ENCODE data around the gene ANKHD1.

ANKHD1 gene

GRCh38 chr5:140509898-140510297 lies 108.3 kb downstream of the ANKHD1 start:
- H3K4me3 ChIP-seq (ENCODE audit: low read length) = no peak overlapping the region
- H3K36me3 ChIP-seq (ENCODE audit: control insufficient read depth, low read depth, low read length) = peaks cover 84% of the 10 kb centered on the region

GRCh38 chr5:140513124-140513523 lies 111.5 kb downstream of the ANKHD1 start:
- H3K9me3 ChIP-seq (ENCODE audit: control insufficient read depth, low read depth, low read length) = no peaks in the 10 kb centered on the region
- H3K9ac ChIP-seq (ENCODE audit: low read length) = no peak overlapping the region
- H3K4me3 ChIP-seq (ENCODE audit: low read length) = no peak overlapping the region
- no peaks in the 10 kb centered on the region for H3K27me3 ChIP-seq (ENCODE audit: control insufficient read depth, insufficient read depth, low read length)
- no peaks in the 10 kb centered on the region for H3K4me1 ChIP-seq (ENCODE audit: control insufficient read depth, low read depth, low read length)
- peaks cover 60% of the 10 kb centered on the region for H3K36me3 ChIP-seq (ENCODE audit: control insufficient read depth, low read depth, low read length)
- no peak overlapping the region for H3K27ac ChIP-seq (ENCODE audit: low read length)

More at GRCh38 chr5:140509898-140510297, 108.3 kb downstream of the ANKHD1 start:
- no peaks in the 10 kb centered on the region for H3K27me3 ChIP-seq (ENCODE audit: control insufficient read depth, insufficient read depth, low read length)
- no peaks in the 10 kb centered on the region for H3K4me1 ChIP-seq (ENCODE audit: control insufficient read depth, low read depth, low read length)
- no peaks in the 10 kb centered on the region for H3K9me3 ChIP-seq (ENCODE audit: control insufficient read depth, low read depth, low read length)
- no peak overlapping the region for H3K9ac ChIP-seq (ENCODE audit: low read length)
- no peak overlapping the region for H3K27ac ChIP-seq (ENCODE audit: low read length)

GRCh38 chr5:140524003-140524402 lies 122.4 kb downstream of the ANKHD1 start:
- Histone ChIP-seq H3K4me3 (ENCODE audit: low read length) (no peak overlapping the region), H3K27ac (ENCODE audit: low read length) (no peak overlapping the region), H3K4me1 (ENCODE audit: control insufficient read depth, low read depth, low read length) (no peaks in the 10 kb centered on the region), H3K9me3 (ENCODE audit: control insufficient read depth, low read depth, low read length) (no peaks in the 10 kb centered on the region), H3K27me3 (ENCODE audit: control insufficient read depth, insufficient read depth, low read length) (no peaks in the 10 kb centered on the region), H3K9ac (ENCODE audit: low read length) (no peak overlapping the region), H3K36me3 (ENCODE audit: control insufficient read depth, low read depth, low read length) (peaks cover 46% of the 10 kb centered on the region)

- Histone ChIP-seq H3K27me3 (ENCODE audit: control insufficient read depth, insufficient read depth, low read length) (no peaks in the 10 kb centered on the region), H3K27ac (ENCODE audit: low read length) (no peak overlapping the region), H3K36me3 (ENCODE audit: control insufficient read depth, low read depth, low read length) (peaks cover 59% of the 10 kb centered on the region), H3K9me3 (ENCODE audit: control insufficient read depth, low read depth, low read length) (no peaks in the 10 kb centered on the region), H3K4me3 (ENCODE audit: low read length) (no peak overlapping the region), H3K4me1 (ENCODE audit: control insufficient read depth, low read depth, low read length) (no peaks in the 10 kb centered on the region), H3K9ac (ENCODE audit: low read length) (no peak overlapping the region)
Measured at GRCh38 chr5:140540227-140540626, 138.6 kb downstream of the ANKHD1 start.

GRCh38 chr5:140542972-140543371 lies 141.3 kb downstream of the ANKHD1 start:
- H3K27me3 ChIP-seq (ENCODE audit: control insufficient read depth, insufficient read depth, low read length) = no peaks in the 10 kb centered on the region
- no peak overlapping the region for H3K9ac ChIP-seq (ENCODE audit: low read length)
- no peaks in the 10 kb centered on the region for H3K9me3 ChIP-seq (ENCODE audit: control insufficient read depth, low read depth, low read length)
- peaks cover 42% of the 10 kb centered on the region for H3K36me3 ChIP-seq (ENCODE audit: control insufficient read depth, low read depth, low read length)
- H3K4me3 ChIP-seq (ENCODE audit: low read length) = no peak overlapping the region
- no peak overlapping the region for H3K27ac ChIP-seq (ENCODE audit: low read length)
- peaks cover under 1% of the 10 kb centered on the region for H3K4me1 ChIP-seq (ENCODE audit: control insufficient read depth, low read depth, low read length)

- H3K4me3 ChIP-seq (ENCODE audit: low read length) = no peak overlapping the region
- H3K9me3 ChIP-seq (ENCODE audit: control insufficient read depth, low read depth, low read length) = no peaks in the 10 kb centered on the region
- H3K36me3 ChIP-seq (ENCODE audit: control insufficient read depth, low read depth, low read length) = peaks cover 34% of the 10 kb centered on the region
- H3K9ac ChIP-seq (ENCODE audit: low read length) = no peak overlapping the region
- no peaks in the 10 kb centered on the region for H3K27me3 ChIP-seq (ENCODE audit: control insufficient read depth, insufficient read depth, low read length)
- peaks cover 9% of the 10 kb centered on the region for H3K4me1 ChIP-seq (ENCODE audit: control insufficient read depth, low read depth, low read length)
- no peak overlapping the region for H3K27ac ChIP-seq (ENCODE audit: low read length)
Measured at GRCh38 chr5:140544986-140545385, 143.4 kb downstream of the ANKHD1 start.

- H3K9ac ChIP-seq (ENCODE audit: low read length) = no peak overlapping the region
- H3K36me3 ChIP-seq (ENCODE audit: control insufficient read depth, low read depth, low read length) = peaks cover 34% of the 10 kb centered on the region
- no peak overlapping the region for H3K4me3 ChIP-seq (ENCODE audit: low read length)
- no peaks in the 10 kb centered on the region for H3K27me3 ChIP-seq (ENCODE audit: control insufficient read depth, insufficient read depth, low read length)
- H3K9me3 ChIP-seq (ENCODE audit: control insufficient read depth, low read depth, low read length) = no peaks in the 10 kb centered on the region
- peaks cover 9% of the 10 kb centered on the region for H3K4me1 ChIP-seq (ENCODE audit: control insufficient read depth, low read depth, low read length)
- H3K27ac ChIP-seq (ENCODE audit: low read length) = no peak overlapping the region
Measured at GRCh38 chr5:140545606-140546005, 144.0 kb downstream of the ANKHD1 start.

- Histone ChIP-seq H3K4me3 (ENCODE audit: low read length) (peak overlapping the region; percentile 32), H3K27ac (ENCODE audit: low read length) (no peak overlapping the region)
Measured at GRCh38 chr5:140546851-140547507, 145.3 kb downstream of the ANKHD1 start.

GRCh38 chr5:140547508-140548299 lies 146.1 kb downstream of the ANKHD1 start, which contains the start of gene EIF4EBP3:
EIF4EBP3 (plus strand) TSS chr5:140547662; CDS start chr5:140547738, 76 bp downstream.
- Histone ChIP-seq H3K4me1 (ENCODE audit: control insufficient read depth, low read depth, low read length) (peaks cover 9% of the 10 kb centered on the region), H3K36me3 (ENCODE audit: control insufficient read depth, low read depth, low read length) (peaks cover 33% of the 10 kb centered on the region), H3K27me3 (ENCODE audit: control insufficient read depth, insufficient read depth, low read length) (no peaks in the 10 kb centered on the region), H3K4me3 (ENCODE audit: low read length) (peak within 1 kb of the TSS; percentile 63), H3K27ac (ENCODE audit: low read length) (peak within 1 kb of the TSS; percentile 56), H3K9me3 (ENCODE audit: control insufficient read depth, low read depth, low read length) (no peaks in the 10 kb centered on the region), H3K9ac (ENCODE audit: low read length) (peak within 1 kb of the TSS; percentile 68)

More at GRCh38 chr5:140546851-140547507, 145.3 kb downstream of the ANKHD1 start:
- H3K4me1 ChIP-seq (ENCODE audit: control insufficient read depth, low read depth, low read length) = peaks cover 9% of the 10 kb centered on the region
- H3K36me3 ChIP-seq (ENCODE audit: control insufficient read depth, low read depth, low read length) = peaks cover 34% of the 10 kb centered on the region
- H3K27me3 ChIP-seq (ENCODE audit: control insufficient read depth, insufficient read depth, low read length) = no peaks in the 10 kb centered on the region
- H3K9ac ChIP-seq (ENCODE audit: low read length) = peak overlapping the region; percentile 3
- no peaks in the 10 kb centered on the region for H3K9me3 ChIP-seq (ENCODE audit: control insufficient read depth, low read depth, low read length)

GRCh38 chr5:140548300-140548688 lies 146.7 kb downstream of the ANKHD1 start:
- no peaks in the 10 kb centered on the region for H3K27me3 ChIP-seq (ENCODE audit: control insufficient read depth, insufficient read depth, low read length)
- peak overlapping the region; percentile 68 for H3K9ac ChIP-seq (ENCODE audit: low read length)
- peak overlapping the region; percentile 63 for H3K4me3 ChIP-seq (ENCODE audit: low read length)
- H3K36me3 ChIP-seq (ENCODE audit: control insufficient read depth, low read depth, low read length) = peaks cover 33% of the 10 kb centered on the region
- H3K27ac ChIP-seq (ENCODE audit: low read length) = peak overlapping the region; percentile 56
- peaks cover 9% of the 10 kb centered on the region for H3K4me1 ChIP-seq (ENCODE audit: control insufficient read depth, low read depth, low read length)
- H3K9me3 ChIP-seq (ENCODE audit: control insufficient read depth, low read depth, low read length) = no peaks in the 10 kb centered on the region

- Histone ChIP-seq H3K9ac (ENCODE audit: low read length) (no peak overlapping the region), H3K27me3 (ENCODE audit: control insufficient read depth, insufficient read depth, low read length) (no peaks in the 10 kb centered on the region), H3K4me3 (ENCODE audit: low read length) (no peak overlapping the region), H3K36me3 (ENCODE audit: control insufficient read depth, low read depth, low read length) (peaks cover 33% of the 10 kb centered on the region), H3K27ac (ENCODE audit: low read length) (no peak overlapping the region), H3K9me3 (ENCODE audit: control insufficient read depth, low read depth, low read length) (no peaks in the 10 kb centered on the region), H3K4me1 (ENCODE audit: control insufficient read depth, low read depth, low read length) (peaks cover 9% of the 10 kb centered on the region)
Measured at GRCh38 chr5:140548791-140549190, 147.2 kb downstream of the ANKHD1 start.

Measured in iPS-18a (cell line).